ENCODE data around the gene RHOA. TPM values are rescaled to one million over a fixed set of nuclear protein-coding genes. Genes with fewer than 3 reads are reported as not detected.

RHOA gene
- total and polyA plus RNA-seq, 2 of the 13 experiments (the other 11 are each of a cell fraction or from before 2014, with no cell fraction given) = 131 to 177 TPM

DNA sequence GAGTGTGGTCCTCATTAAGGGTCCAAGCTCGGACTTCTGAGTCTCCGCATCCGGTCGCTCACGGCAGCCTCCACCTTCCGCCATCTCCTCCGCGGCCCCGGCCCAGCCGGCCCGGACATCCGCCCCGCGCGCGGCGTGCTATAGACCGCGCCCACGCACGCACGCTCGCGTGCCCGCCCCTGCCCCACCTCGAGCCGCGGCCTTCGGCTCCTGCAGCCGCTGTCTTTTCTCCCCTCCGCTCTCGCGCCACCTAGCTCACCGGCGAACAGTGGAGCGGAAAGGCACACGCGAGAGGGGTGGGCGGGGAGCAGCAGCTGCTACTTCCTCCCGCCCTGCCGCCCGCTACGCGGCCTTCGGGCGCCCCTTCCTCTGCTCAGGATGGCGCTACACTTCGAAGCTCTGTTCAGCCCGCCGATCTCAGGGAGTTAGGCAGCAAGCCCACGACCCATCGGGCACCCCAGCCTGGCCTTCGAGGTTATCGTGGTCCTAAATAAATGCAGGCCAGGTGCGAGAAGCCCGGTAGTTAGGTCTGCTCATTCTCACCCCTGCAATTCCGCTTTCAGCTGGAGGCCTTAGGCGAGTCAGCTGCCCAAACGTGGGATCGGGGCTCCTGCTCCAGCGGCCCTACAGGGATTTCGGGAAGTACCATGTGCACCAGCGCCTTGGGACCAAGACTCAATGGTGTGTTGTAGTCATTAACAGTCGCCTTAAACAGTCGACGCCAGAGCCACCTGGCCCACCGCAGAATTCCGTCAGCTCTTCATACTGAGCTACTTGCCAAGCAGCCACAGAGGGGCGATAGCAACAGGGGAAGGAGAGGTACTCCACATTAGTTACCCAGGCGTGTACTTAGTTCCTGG, 71.6 kb downstream of the RHOA start, which contains the start of gene USP4 (continued):
- TF ChIP-seq, protein P1, sequence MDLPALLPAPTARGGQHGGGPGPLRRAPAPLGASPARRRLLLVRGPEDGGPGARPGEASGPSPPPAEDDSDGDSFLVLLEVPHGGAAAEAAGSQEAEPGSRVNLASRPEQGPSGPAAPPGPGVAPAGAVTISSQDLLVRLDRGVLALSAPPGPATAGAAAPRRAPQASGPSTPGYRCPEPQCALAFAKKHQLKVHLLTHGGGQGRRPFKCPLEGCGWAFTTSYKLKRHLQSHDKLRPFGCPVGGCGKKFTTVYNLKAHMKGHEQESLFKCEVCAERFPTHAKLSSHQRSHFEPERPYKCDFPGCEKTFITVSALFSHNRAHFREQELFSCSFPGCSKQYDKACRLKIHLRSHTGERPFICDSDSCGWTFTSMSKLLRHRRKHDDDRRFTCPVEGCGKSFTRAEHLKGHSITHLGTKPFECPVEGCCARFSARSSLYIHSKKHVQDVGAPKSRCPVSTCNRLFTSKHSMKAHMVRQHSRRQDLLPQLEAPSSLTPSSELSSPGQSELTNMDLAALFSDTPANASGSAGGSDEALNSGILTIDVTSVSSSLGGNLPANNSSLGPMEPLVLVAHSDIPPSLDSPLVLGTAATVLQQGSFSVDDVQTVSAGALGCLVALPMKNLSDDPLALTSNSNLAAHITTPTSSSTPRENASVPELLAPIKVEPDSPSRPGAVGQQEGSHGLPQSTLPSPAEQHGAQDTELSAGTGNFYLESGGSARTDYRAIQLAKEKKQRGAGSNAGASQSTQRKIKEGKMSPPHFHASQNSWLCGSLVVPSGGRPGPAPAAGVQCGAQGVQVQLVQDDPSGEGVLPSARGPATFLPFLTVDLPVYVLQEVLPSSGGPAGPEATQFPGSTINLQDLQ (CRISPR knock-in tag; IDR thresholded peaks at IDR 0.05) = peak; percentile 99
- no peak for TF ChIP-seq PRDM15 (CRISPR knock-in tag; IDR thresholded peaks at IDR 0.05)
- peak; percentile 92 for TF ChIP-seq ELF4 (CRISPR knock-in tag; IDR thresholded peaks at IDR 0.05; ENCODE audit: borderline replicate concordance)
- peak; percentile 65 for TF ChIP-seq XRCC5 (optimal IDR thresholded peaks at IDR 0.05; ENCODE audit: low read length)
- TF ChIP-seq, protein P2, sequence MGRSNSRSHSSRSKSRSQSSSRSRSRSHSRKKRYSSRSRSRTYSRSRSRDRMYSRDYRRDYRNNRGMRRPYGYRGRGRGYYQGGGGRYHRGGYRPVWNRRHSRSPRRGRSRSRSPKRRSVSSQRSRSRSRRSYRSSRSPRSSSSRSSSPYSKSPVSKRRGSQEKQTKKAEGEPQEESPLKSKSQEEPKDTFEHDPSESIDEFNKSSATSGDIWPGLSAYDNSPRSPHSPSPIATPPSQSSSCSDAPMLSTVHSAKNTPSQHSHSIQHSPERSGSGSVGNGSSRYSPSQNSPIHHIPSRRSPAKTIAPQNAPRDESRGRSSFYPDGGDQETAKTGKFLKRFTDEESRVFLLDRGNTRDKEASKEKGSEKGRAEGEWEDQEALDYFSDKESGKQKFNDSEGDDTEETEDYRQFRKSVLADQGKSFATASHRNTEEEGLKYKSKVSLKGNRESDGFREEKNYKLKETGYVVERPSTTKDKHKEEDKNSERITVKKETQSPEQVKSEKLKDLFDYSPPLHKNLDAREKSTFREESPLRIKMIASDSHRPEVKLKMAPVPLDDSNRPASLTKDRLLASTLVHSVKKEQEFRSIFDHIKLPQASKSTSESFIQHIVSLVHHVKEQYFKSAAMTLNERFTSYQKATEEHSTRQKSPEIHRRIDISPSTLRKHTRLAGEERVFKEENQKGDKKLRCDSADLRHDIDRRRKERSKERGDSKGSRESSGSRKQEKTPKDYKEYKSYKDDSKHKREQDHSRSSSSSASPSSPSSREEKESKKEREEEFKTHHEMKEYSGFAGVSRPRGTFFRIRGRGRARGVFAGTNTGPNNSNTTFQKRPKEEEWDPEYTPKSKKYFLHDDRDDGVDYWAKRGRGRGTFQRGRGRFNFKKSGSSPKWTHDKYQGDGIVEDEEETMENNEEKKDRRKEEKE (IDR thresholded peaks at IDR 0.05) = no peak
- TF ChIP-seq ZNF614 (CRISPR knock-in tag; IDR thresholded peaks at IDR 0.05; ENCODE audit: borderline replicate concordance) = 0 out of 2 replicates have a peak, but pooled peaks have one; percentile 25
- TF ChIP-seq ZSCAN20 (CRISPR knock-in tag; IDR thresholded peaks at IDR 0.05; ENCODE audit: borderline replicate concordance) = peak; percentile 78; the same call in 1 of the 2 replicates
- 0 out of 2 replicates have a peak, but pooled peaks have one; percentile 65 for TF ChIP-seq ZNF850 (CRISPR knock-in tag; conservative IDR thresholded peaks at IDR 0.05)
- TF ChIP-seq ZNF460 (CRISPR knock-in tag; IDR thresholded peaks at IDR 0.05; ENCODE audit: borderline replicate concordance) = peak; percentile 45; the same call in 1 of the 2 replicates
- TF ChIP-seq, protein P3, sequence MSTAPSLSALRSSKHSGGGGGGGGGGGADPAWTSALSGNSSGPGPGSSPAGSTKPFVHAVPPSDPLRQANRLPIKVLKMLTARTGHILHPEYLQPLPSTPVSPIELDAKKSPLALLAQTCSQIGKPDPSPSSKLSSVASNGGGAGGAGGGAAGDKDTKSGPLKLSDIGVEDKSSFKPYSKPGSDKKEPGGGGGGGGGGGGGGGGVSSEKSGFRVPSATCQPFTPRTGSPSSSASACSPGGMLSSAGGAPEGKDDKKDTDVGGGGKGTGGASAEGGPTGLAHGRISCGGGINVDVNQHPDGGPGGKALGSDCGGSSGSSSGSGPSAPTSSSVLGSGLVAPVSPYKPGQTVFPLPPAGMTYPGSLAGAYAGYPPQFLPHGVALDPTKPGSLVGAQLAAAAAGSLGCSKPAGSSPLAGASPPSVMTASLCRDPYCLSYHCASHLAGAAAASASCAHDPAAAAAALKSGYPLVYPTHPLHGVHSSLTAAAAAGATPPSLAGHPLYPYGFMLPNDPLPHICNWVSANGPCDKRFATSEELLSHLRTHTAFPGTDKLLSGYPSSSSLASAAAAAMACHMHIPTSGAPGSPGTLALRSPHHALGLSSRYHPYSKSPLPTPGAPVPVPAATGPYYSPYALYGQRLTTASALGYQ (CRISPR knock-in tag; IDR thresholded peaks at IDR 0.05) = no peak; the same call in 1 of the 2 replicates
- peak; percentile 70 for TF ChIP-seq SP2 (CRISPR knock-in tag; IDR thresholded peaks at IDR 0.05)
- peak; percentile 98 for TF ChIP-seq IRX3 (CRISPR knock-in tag; IDR thresholded peaks at IDR 0.05; ENCODE audit: borderline replicate concordance, low read depth)
- TF ChIP-seq JUNB (CRISPR knock-in tag; IDR thresholded peaks at IDR 0.05; ENCODE audit: borderline replicate concordance) = peak; percentile 88
- peak; percentile 97 for TF ChIP-seq ZFP91 (CRISPR knock-in tag; IDR thresholded peaks at IDR 0.05; ENCODE audit: borderline replicate concordance)
